H9 (cell line): Measurements from ENCODE around the gene PGLYRP2. TPM values are rescaled to one million over a fixed set of nuclear protein-coding genes. Genes with fewer than 3 reads are reported as not detected.

ENCODE experiments used
- DNase-seq: peaks from one replicate; pipeline ENCODE4 v3.0.0-alpha.2; 2017
- H2AFZ ChIP-seq: one replicate; pipeline ENCODE4 v1.6.1; 2013; ENCODE audit warnings: mild to moderate bottlenecking, low read length, control low read depth, moderate library complexity
- H2AK5ac ChIP-seq: 2 replicates; pipeline ENCODE4 v1.6.1; 2013; ENCODE audit warnings: low read length, control low read depth, mixed read lengths; ENCODE audit not compliant: insufficient read length
- H2BK120ac ChIP-seq: one replicate; pipeline ENCODE4 v1.6.1; 2013; ENCODE audit warnings: low read depth, mild to moderate bottlenecking, low read length, control low read depth, inconsistent platforms; ENCODE audit not compliant: poor library complexity, severe bottlenecking
- H2BK12ac ChIP-seq: 2 replicates; pipeline ENCODE4 v1.6.1; 2013; ENCODE audit warnings: low read length, control low read depth, mixed read lengths, low read depth; ENCODE audit not compliant: insufficient read length
- H2BK15ac ChIP-seq: 2 replicates; pipeline ENCODE4 v1.6.1; 2013; ENCODE audit warnings: low read depth, low read length, control low read depth
- H2BK20ac ChIP-seq: one replicate; pipeline ENCODE4 v1.6.1; 2013; ENCODE audit warnings: low read depth, mild to moderate bottlenecking, low read length, control low read depth, inconsistent platforms; ENCODE audit not compliant: poor library complexity, severe bottlenecking
- H2BK5ac ChIP-seq: 2 replicates; pipeline ENCODE4 v1.6.1; 2013; ENCODE audit warnings: low read length, control low read depth, mixed read lengths; ENCODE audit not compliant: insufficient read length
- H3K14ac ChIP-seq: 2 replicates; pipeline ENCODE4 v1.6.1; 2013; ENCODE audit warnings: low read length, control low read depth; ENCODE audit not compliant: insufficient read depth
- H3K18ac ChIP-seq: 2 replicates; pipeline ENCODE4 v1.6.1; 2013; ENCODE audit warnings: low read depth, mild to moderate bottlenecking, mixed read lengths, low read length, control low read depth; ENCODE audit not compliant: insufficient read length
- H3K23ac ChIP-seq: 2 replicates; pipeline ENCODE4 v1.6.1; 2013; ENCODE audit warnings: low read length, control low read depth, mixed read lengths, low read depth; ENCODE audit not compliant: insufficient read length
- H3K23me2 ChIP-seq: 2 replicates; pipeline ENCODE4 v1.6.1; 2013; ENCODE audit warnings: low read depth, mild to moderate bottlenecking, mixed read lengths, low read length, control low read depth; ENCODE audit not compliant: insufficient read length, poor library complexity, severe bottlenecking
- H3K27ac ChIP-seq: 2 replicates; pipeline ENCODE4 v1.5.1; 2013; ENCODE audit warnings: low read length, control low read depth, mixed read lengths, low read depth; ENCODE audit not compliant: insufficient read length
- H3K27me3 ChIP-seq: 2 replicates; pipeline ENCODE4 v1.6.1; 2013; ENCODE audit warnings: low read length, control low read depth, inconsistent platforms; ENCODE audit not compliant: insufficient read depth
- H3K4ac ChIP-seq: 2 replicates; pipeline ENCODE4 v1.6.1; 2013; ENCODE audit warnings: low read depth, mild to moderate bottlenecking, control low read depth, inconsistent platforms, low read length, moderate library complexity
- H3K4me1 ChIP-seq: 2 replicates; pipeline ENCODE4 v1.6.1; 2013; ENCODE audit warnings: low read length, control low read depth, inconsistent platforms; ENCODE audit not compliant: insufficient read depth
- H3K4me2 ChIP-seq: 2 replicates; pipeline ENCODE4 v1.6.1; 2013; ENCODE audit warnings: low read length, control low read depth, mixed read lengths; ENCODE audit not compliant: insufficient read length, insufficient read depth
- H3K56ac ChIP-seq: 2 replicates; pipeline ENCODE4 v1.6.1; 2013; ENCODE audit warnings: low read depth, mild to moderate bottlenecking, mixed read lengths, low read length, control low read depth; ENCODE audit not compliant: insufficient read length
- H3K79me1 ChIP-seq: 2 replicates; pipeline ENCODE4 v1.6.1; 2013; ENCODE audit warnings: low read depth, mild to moderate bottlenecking, moderate library complexity, low read length, control low read depth, inconsistent platforms; ENCODE audit not compliant: insufficient read depth, poor library complexity, severe bottlenecking
- H3K79me2 ChIP-seq: 2 replicates; pipeline ENCODE4 v1.6.1; 2013; ENCODE audit warnings: low read length, control low read depth, inconsistent platforms; ENCODE audit not compliant: insufficient read depth
- H3K9ac ChIP-seq: 2 replicates; pipeline ENCODE4 v1.6.1; 2013; ENCODE audit warnings: low read length, control low read depth, mixed read lengths; ENCODE audit not compliant: insufficient read length; ENCODE audit errors: extremely low read depth
- H3K9me3 ChIP-seq: one replicate; pipeline ENCODE4 v1.6.1; 2013; ENCODE audit warnings: low read depth, low read length, inconsistent platforms; ENCODE audit not compliant: control insufficient read depth
- H3T11ph ChIP-seq: one replicate; pipeline ENCODE4 v1.6.1; 2013; ENCODE audit warnings: mild to moderate bottlenecking, low read length, control low read depth, inconsistent platforms
- H4K20me1 ChIP-seq: one replicate; pipeline ENCODE4 v1.6.1; 2013; ENCODE audit not compliant: control insufficient read depth, insufficient read length, insufficient read depth
- H4K5ac ChIP-seq: 2 replicates; pipeline ENCODE4 v1.6.1; 2013; ENCODE audit warnings: low read depth, mild to moderate bottlenecking, mixed read lengths, low read length, control low read depth; ENCODE audit not compliant: insufficient read length
- H4K8ac ChIP-seq: replicated peaks from 2 replicates; pipeline ENCODE4 v1.6.1; 2013; ENCODE audit warnings: low read length, control low read depth, mixed read lengths, low read depth; ENCODE audit not compliant: insufficient read length
- H4K91ac ChIP-seq: 2 replicates; pipeline ENCODE4 v1.6.1; 2013; ENCODE audit warnings: low read depth, mild to moderate bottlenecking, moderate library complexity, mixed read lengths, low read length, control low read depth; ENCODE audit not compliant: insufficient read length
- H3K27ac Mint-ChIP-seq, 3 experiments: 2 replicates in 2 of 3; 3 replicates in 1 of 3; pipeline ENCODE4 v1.8.0; 2020 to 2021; ENCODE audit warnings: mixed read lengths in 3 of 3, mild to moderate bottlenecking in 1 of 3, moderate library complexity in 1 of 3
- H3K27me3 Mint-ChIP-seq: 2 replicates; pipeline ENCODE4 v1.8.0; 2021; ENCODE audit warnings: low read depth, mild to moderate bottlenecking, moderate library complexity, mixed read lengths
- H3K36me3 Mint-ChIP-seq, 3 experiments: 2 replicates in 2 of 3; 3 replicates in 1 of 3; pipeline ENCODE4 v1.8.0; 2020 to 2021; ENCODE audit warnings: low read depth in 3 of 3, mixed read lengths in 3 of 3; ENCODE audit not compliant: insufficient read depth in 1 of 3
- H3K4me1 Mint-ChIP-seq, 2 experiments: 2 replicates each; pipeline ENCODE4 v1.8.0; 2020; ENCODE audit warnings: mixed read lengths in 2 of 2
- H3K4me3 Mint-ChIP-seq, 2 experiments: 2 replicates in 1 of 2; 3 replicates in 1 of 2; pipeline ENCODE4 v1.8.0; 2020 to 2021; ENCODE audit warnings: mild to moderate bottlenecking in 2 of 2, mixed read lengths in 2 of 2, moderate library complexity in 1 of 2
- H3K9me3 Mint-ChIP-seq, 2 experiments: 2 replicates in 1 of 2; 3 replicates in 1 of 2; pipeline ENCODE4 v1.8.0; 2020; ENCODE audit warnings: mild to moderate bottlenecking in 2 of 2, mixed read lengths in 2 of 2, moderate library complexity in 1 of 2
- WGBS: extraction: QIAGEN DNeasy Blood & Tissue Kit; methylation state at CpG from one replicate; pipeline ENCODE4 v1.1.7; 2013; ENCODE audit warnings: missing lambda C conversion rate, low lambda C conversion rate, mixed read lengths; ENCODE audit not compliant: insufficient read length; ENCODE audit errors: extremely low coverage; 5-methylcytosine and 5-hydroxymethylcytosine counted together
- total RNA-seq: library from RNA; stranded (reverse); gene quantifications from 2 replicates; pipeline ENCODE4 v1.2.1, GENCODE V29; 2021
- TF ChIP-seq, protein P1 (sequence below): fragments of 200-600 bp; sonication (generic); conservative IDR thresholded peaks from 3 replicates; pipeline ENCODE4 v1.8.0; 2021; ENCODE audit warnings: antibody characterized with exemption, mild to moderate bottlenecking

PGLYRP2 gene
- total RNA-seq, 1 experiment from 2014 or later: not detected

- H3K4me1 Mint-ChIP-seq: peaks cover 7 to 11% of the 10 kb centered on the region in 2 experiments
- peaks cover 6% of the 10 kb centered on the region for H3K23me2 ChIP-seq
Measured at GRCh38 chr19:15422296-15423075, 56.8 kb downstream of the PGLYRP2 start.

More at GRCh38 chr19:15422296-15423075, 56.8 kb downstream of the PGLYRP2 start:
- Histone ChIP-seq H2BK12ac (no peak overlapping the region), H3K4ac (no peak overlapping the region), H3K23ac (no peak overlapping the region), H3K79me1 (peaks cover 7% of the 10 kb centered on the region), H4K20me1 (no peaks in the 10 kb centered on the region), H4K91ac (no peak overlapping the region), H2BK5ac (no peak overlapping the region), H3K56ac (no peak overlapping the region), H3K79me2 (peaks cover 11% of the 10 kb centered on the region; the same call in 1 of the 2 replicates), H3K9me3 (no peaks in the 10 kb centered on the region), H3K27me3 (no peaks in the 10 kb centered on the region), H3K4me2 (no peak overlapping the region), H3K9ac (no peak overlapping the region), H2BK15ac (no peak overlapping the region), H2BK20ac (no peak overlapping the region), H4K8ac (no peak overlapping the region), H4K5ac (no peak overlapping the region), H2BK120ac (no peak overlapping the region), H3T11ph (no peak overlapping the region), H2AK5ac (no peak overlapping the region), H3K27ac (no peak overlapping the region), H3K14ac (no peak overlapping the region), H3K18ac (no peak overlapping the region), H3K4me1 (no peaks in the 10 kb centered on the region), H2AFZ (no peak overlapping the region)
- peaks cover 0 to 3% of the 10 kb centered on the region in 2 experiments; a peak in 2 of 5 replicates for H3K9me3 Mint-ChIP-seq
- TF ChIP-seq, protein P1, sequence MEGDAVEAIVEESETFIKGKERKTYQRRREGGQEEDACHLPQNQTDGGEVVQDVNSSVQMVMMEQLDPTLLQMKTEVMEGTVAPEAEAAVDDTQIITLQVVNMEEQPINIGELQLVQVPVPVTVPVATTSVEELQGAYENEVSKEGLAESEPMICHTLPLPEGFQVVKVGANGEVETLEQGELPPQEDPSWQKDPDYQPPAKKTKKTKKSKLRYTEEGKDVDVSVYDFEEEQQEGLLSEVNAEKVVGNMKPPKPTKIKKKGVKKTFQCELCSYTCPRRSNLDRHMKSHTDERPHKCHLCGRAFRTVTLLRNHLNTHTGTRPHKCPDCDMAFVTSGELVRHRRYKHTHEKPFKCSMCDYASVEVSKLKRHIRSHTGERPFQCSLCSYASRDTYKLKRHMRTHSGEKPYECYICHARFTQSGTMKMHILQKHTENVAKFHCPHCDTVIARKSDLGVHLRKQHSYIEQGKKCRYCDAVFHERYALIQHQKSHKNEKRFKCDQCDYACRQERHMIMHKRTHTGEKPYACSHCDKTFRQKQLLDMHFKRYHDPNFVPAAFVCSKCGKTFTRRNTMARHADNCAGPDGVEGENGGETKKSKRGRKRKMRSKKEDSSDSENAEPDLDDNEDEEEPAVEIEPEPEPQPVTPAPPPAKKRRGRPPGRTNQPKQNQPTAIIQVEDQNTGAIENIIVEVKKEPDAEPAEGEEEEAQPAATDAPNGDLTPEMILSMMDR: peak; percentile 10; the same call in 1 of the 3 replicates
- WGBS: no CpG with 5 or more reads among the region's 22 CpGs
- H3K36me3 Mint-ChIP-seq: peaks cover 35 to 46% (median 44%) of the 10 kb centered on the region in 3 experiments
- H3K27ac Mint-ChIP-seq: no peak overlapping the region
- no peak overlapping the region for H3K4me3 Mint-ChIP-seq
- DNase-seq: no peak
- H3K27me3 Mint-ChIP-seq: no peaks in the 10 kb centered on the region
